GM12892 (cell line): ENCODE measurements around the gene CFHR5.

Experiments
- POLR2A ChIP-seq: IDR thresholded peaks from 2 replicates; pipeline ENCODE4 v1.6.1; 2011; ENCODE audit warnings: low read depth, low read length, control low read depth
- POLR2AphosphoS5 ChIP-seq: IDR thresholded peaks from 2 replicates; pipeline ENCODE4 v1.6.1; 2011; ENCODE audit warnings: low read depth, low read length, control low read depth

- no peak for TF ChIP-seq POLR2A
- no peak for TF ChIP-seq POLR2AphosphoS5
Measured at GRCh38 chr1:196993916-196994315, 16.6 kb downstream of the CFHR5 start.
